Hippocampal formation (tissue), 2 donors: ENCODE measurements around the gene CLDN5.
"Not testable (repeated sequence)": the region's sequence is repeated elsewhere in the genome, so short reads cannot be mapped to it uniquely, and the experiment has no call there.

ENCODE experiments used
- DNase-seq, 2 donors: peaks; one replicate each; lab custom pipeline; 2025; lab: John Stamatoyannopoulos, UW

Gene CLDN5

DNA sequence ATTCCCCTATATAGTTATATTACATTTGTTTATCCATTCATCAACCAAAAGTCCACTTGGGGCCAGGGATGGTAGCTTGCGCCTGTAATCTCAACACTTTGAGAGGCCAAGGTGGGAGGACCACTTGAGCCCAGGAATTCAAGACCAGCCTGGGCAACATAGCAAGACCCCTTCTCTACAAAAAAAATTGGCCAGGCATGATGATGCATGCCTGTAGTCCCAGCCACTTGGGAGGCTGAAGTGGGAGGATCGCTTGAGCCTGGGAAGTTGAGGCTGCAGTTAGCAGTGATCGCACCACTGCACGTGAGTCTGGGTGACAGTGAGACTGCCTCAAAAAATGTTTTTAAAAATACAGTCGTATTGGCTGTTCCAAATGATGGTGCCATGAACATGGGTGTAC, 24.2 kb upstream of the CLDN5 start:
- DNase-seq = not testable (repeated sequence)

DNA sequence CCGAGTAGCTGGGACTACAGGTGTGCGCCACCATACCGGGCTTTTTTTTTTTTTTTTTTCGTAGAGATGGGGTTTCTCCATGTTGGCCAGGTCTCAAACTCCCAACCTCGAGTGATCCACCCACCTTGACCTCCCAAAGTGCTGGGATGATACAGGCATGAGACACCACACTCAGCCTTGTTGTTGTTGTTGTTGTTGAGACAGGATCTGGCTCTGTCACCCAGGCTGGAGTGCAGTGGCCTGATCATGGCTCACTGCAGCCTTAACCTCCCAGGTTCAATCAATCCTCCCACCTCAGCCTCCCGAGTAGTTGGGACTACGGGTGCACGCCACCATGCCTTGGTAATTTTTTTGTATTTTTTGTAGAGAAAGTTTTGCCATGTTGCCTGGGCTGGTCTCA, 23.4 kb upstream of the CLDN5 start:
- no peak for DNase-seq

DNA sequence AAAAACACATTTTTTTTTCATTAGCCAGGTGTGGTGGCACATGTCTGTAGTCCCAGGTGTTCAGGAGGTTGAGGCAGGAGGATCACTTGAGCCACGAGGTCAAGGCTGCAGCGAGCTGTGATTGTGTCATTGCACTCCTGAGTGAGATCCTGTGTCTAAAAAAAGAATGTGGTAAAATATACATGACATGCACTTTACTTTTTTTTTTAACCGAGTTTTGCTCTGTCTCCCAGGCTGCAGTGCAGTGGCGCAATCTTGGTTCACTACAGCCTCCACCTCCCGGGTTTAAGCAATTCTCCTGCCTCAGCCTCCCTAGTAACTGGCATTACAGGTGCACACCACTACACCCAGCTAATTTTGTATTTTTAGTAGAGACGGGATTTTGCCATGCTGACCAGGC, 22.5 kb upstream of the CLDN5 start:
- no peak for DNase-seq

DNA sequence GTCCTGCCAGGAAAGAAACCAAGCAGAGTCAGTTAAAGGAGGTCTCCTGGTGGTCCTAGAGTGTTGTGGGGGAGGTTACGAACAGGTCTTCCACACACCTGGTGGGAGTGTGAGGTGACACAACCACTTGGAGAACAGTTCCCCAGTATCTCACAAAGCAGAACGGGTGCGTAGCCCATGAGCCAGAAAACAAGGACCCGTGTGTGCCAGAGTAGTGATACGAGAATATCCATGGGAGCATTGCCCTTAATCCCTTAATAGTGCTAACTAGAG, 21.7 kb upstream of the CLDN5 start:
- DNase-seq = no peak

DNA sequence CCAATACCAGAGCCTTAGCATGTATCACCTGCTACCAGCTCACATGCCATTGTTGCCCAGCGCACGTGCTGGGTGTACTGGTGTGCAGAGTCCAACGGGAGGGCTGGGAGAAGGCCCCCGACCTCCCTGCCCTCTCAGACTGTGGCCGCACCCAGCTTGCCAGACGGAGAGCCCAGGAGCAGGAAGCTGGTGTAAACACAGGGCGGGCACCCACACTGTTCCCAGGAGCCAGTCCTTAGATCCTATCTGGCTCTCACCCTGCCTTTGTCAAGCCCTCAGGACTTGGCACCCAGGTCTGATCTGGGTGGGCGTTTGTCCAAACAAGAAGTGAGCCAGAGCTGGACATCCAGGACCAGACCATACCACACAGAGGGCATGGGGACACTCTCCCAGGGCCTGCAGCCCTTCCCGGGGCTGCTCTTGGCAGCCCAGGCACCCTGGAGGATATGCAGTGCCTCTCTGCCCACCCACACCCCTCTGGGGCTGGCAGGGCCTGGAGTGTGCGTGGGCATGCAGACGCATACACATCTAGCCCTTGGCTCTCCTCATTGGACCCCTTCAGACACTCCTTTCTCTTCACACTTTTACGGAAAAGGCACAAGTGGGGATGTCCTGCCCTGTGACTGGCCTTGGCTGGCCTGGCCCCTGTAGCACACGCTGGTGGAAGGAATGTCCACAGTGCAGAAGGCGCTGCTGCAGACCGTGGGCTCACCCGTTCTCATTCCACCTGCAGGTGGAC, 19.9 kb upstream of the CLDN5 start:
- no peak for DNase-seq

DNA sequence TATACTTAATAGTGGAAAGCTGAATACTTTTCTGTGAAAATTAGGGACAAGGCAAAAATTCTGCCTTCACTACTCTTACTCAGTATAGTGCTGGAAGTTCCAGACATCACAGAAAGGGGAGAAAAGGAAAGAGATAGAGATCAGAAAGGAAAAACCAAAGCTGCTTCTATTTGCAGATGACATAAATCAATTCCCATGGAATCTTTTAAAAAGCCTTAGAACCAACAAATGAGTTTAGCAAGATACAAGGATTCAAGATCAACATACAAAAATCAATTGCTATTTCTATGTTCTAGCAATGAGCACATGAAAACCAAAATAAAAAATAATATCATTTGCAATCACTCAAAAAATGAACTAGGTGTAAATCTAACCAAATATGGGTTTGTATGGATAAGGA, 16.2 kb upstream of the CLDN5 start:
- DNase-seq = no peak

DNA sequence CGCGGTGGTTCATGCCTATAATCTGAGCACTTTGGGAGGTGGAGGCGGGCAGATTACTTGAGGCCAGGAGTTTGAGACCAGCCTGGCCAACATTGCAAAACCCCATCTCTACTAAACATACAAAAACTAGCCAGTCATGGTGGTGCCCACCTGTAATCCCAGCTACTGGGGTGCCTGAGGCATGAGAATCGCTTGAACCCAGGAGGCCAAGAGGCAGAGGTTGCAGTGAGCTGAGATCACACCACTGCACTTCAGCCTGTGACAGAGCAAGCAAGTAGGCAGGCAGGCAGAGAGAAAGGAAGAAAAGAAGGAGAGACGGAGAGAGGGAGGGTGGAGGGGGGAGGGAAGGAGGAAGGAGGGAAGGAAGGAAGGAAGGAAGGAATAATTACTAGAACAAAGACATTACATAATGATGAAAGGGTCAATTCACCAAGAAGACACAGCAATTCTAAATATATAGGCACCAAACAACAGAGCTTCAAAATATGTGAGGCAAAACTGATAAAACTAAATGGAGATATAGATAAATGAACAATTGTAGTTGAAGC, 13.8 kb upstream of the CLDN5 start:
- no peak for DNase-seq

DNA sequence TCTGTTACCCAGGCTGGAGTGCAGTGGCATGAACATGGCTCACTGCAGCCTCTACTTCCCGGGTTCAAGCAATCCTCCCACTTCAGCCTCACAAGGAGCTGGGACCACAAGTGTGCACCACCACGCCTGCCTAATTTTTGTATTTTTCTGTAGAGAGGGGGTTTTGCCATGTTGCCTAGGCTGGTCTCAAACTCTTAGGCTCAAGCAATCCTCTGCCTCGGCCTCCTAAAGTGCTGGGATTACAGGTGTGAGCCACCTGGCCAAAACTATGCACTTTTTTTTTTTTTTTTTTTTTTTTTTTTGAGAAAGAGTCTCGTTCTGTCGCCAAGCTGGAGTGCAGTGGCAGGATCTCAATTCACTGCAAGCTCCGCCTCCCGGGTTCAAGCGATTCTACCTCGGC, 12.4 kb upstream of the CLDN5 start:
- no peak for DNase-seq

DNA sequence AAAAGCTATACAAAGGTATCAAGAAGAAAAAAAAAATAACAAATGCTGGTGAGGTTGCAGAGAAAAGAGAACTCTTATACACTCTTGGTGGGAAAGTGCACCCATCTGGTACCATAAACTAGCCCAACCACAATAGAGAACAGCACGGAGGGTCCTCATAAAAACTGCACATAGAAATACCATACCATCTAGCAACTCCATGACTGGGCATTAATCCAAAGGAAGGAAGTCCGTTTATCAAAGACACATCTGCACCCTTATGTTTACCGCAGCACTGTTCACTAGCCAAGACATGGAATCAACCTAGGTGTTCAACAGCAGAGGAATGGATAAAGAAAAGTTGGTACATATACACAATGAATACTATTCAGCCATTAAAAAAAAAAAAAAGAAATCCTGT, 10.8 kb upstream of the CLDN5 start:
- no peak for DNase-seq

DNA sequence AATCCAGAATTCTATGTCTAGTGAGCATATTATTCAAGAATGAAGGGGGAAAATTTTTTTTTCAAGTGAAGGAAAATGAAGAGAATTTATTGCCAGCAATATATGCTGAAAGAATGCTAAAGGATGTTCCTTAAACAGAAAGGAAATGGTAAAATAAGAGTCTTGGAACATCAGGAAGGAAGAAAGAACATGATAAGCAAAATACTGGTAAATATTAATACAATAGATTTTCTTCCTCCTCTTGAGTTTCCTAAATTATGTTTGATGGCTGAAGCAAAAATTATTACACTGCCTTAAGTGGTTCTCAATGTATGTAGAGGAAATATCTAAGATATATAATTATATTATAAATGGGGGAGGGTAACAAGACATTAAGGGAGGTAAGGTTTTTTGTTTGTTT, 9.6 kb upstream of the CLDN5 start:
- DNase-seq = no peak

DNA sequence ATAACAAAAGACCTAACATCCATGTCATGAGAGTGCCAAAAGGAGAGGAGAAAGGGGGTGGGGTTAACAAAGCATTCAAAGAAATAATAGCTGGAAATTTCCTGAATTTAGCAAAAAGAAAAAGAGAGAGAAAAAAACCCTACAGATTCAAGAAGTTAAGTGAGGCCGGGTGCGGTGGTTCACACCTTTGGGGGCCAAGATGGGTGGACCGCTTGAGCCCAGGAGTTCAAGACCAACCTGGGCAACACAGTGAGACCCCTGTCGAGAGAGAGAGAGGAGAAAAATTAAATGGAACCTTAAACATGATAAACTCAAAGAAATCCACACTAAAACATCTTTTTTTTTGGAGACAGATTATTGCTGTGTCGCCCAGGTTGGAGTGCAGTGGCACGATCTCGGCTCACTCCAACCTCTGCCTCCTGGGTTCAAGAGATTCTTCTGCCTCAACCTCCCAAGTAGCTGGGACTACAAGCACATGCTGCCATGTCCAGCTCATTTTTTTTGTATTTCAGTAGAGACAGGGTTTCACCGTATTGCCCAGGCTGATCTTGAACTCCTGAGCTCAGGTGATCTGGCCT, 8.9 kb upstream of the CLDN5 start:
- DNase-seq = no peak

DNA sequence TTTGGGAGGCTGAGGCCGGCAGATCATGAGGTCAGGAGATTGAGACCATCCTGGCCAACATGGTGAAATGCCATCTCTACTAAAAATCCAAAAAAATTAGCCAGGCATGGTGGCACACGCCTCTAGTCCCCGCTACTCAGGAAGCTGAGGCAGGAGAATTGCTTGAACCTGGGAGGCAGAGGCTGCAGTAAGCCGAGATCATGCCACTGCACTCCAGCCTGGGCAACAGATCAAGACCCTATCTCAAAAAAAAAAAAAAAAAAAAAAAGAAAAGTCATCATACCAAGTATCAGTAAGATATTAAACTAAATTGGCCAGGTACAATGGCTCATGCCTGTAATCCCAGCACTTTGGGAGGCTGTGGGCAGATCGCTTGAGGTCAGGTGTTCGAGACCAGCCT, 7.1 kb upstream of the CLDN5 start:
- DNase-seq = not testable (repeated sequence)

DNA sequence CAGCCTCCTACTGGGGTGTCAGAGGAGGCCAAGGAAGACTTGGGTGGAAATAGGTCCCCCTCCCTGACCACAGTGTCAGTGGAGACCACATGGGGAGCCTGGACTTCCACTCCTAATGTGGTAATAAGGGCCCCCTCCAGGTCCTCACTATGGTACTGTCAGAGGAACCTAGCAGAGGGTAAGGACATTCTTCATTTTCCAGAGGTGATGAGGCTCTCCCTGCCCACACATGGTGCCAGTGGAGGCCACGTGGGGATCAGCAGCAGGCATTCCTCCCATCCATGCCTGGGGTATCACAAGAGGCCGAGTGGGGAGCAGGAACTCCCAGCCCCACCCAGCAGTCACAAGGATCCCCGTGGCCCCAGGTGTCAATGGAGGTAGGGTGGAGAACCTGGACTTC, 6.5 kb upstream of the CLDN5 start:
- no peak for DNase-seq

DNA sequence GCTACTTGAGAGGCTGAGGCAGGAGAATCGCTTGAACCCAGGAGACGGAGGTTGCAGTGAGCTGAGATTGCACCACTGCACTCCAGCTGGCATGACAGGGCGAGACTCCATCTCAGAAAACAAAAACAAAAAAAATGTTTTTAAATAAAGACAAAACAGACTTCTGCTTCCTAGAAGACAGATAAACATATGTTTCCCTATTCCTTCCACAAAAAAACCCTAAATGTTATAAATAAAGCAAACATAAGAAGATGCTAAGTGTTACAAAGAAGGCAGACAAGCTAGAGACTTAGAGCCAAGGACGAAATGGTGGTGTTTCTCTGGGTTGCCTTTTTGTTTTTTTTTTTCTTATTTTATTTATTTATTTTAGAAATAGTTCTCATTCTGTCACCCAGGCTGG, 5.6 kb upstream of the CLDN5 start:
- DNase-seq = no peak

DNA sequence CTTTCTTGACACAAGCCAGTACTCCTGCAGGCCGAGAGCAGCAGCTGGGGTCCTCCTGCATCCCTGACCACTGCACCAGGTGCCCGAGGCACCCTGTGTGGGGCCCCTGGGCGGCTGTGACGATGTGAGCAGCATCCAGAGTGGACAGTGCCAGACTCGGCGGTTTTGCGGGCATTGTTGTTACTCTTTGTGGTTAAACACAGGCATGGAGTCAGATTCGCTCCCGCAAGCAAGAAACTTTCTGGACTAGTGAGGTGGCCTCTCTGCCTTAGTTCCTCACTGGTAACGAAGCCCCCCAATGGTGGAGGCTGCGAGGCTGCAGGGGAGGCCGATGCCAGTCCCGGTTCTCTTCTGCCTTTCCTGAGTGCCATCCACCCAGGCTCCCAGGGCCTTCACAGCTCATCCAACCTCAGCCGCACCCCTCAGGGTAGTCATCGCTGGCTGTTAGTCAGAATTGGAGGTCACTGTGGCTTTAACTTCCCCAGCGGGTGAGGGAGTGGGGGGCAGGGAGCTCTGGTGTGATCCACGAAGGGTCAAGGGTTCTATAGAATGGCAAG, 3.7 kb upstream of the CLDN5 start:
- no peak for DNase-seq

DNA sequence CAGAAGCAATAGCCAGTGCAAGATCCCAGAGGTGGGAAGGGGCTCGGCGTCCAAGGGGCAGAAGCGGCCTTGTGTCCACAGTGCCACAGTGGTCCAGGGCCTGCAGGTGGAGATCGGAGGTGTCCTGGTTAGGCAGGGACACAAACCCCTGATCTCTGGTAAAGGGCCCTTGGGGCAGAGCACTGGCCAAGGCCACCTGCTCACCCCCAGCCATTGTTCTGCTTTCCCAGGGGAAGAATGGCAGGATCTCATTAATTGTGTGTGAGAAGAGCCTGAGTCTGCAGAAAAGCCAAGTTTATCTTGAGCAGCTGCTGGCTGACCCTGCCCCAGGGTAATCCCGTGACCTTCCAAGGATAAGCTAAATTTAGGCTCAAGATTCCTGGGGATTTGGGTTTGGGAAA, 3.1 kb upstream of the CLDN5 start:
- DNase-seq = no peak

DNA sequence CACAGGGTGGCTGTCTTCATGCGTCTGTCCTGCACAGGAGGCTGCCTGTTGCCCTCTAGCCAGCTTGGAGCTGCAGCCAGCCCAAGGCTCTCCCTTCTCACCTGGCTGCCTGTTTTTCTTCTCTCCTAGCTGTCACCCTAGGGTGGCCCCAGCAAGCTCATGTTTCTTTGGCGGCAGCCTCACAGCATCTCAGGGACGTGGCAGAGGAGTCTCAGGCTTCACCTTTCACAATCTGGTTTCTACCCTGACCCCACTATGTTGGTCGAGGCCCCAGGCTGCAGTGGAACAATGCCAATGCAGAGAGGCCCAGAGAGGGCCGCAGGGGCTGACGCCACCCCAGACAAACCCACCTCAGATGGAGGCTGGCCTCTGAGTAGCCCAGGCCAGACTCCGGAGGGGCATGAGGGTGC, 2.5 kb upstream of the CLDN5 start:
- no peak for DNase-seq

DNA sequence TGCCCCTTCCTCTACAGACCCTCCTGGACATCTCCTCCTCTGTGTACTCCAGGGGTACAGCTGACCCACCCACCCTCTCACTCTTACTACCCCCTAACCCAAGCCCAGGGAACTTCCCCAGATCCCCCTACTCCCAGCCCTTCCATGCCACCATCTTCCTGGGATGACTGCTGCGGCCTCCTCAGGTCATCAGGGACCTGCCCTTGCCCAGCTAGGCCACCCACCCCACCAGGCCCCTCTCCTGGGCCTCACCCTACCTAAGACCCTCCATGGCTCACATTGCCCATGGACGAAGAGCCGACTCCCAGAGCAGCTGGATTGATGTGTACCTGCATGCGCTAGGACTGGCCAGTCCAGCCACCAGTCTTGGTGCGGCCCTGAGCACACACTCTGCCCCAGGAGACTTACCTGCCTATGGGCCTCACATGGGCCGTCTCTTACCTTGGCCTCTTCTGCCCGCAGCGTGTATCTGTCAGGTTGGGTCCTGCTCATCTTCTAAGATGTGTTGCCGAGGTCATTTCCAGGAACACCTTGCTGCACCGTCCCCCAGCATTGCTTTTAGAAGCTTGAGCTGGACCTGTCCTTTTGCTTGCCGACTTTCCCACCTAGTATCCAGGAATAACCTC, 2.0 kb upstream of the CLDN5 start:
- no peak for DNase-seq

DNA sequence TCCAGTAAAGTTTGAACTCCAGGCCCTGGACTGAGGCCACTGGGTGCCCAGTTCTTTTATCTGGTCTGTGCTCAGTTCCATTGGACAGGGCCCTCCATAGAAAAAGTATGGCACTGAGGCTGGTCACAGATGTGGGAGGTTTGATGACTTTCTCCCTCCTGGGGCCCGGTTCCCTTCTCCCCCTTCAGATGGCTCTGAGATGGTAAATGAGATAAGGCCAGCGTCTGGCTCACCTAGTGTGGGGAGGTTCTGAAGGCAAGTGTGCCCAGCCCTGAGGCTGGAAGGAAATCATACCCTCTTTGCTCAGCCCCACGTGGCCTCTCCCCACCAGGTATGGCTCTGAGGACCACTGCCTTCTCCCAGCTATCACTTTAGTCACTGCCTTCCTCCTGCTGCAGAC, 1.5 kb upstream of the CLDN5 start:
- DNase-seq = no peak

DNA sequence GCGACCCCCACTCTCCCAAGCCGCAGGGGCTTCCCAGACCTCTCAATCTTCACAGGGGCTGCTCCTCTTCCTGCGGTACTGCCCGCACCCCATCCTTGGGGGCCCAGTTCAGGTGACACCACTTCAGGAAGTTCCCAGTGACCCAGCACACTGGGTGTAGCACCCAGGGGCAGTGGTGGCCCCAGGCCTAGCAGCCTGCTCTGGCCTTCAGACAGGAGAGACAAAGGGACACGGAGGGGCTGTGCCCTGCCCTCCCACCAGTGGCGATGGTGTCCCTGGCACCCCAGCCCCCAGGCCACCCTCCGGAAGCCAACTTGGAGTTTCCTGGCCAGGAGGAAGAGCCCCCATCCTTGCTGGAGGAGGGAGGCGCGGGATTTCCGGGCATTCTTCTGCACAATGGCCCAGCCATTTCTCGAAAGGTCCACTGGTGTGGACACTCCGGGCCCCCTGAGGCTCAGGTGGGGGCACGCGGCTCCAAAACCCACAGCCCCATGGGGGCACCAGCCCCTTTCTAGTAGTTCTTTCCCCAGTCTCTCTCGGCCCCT, 978 bp upstream of the CLDN5 start:
- DNase-seq = no peak

DNA sequence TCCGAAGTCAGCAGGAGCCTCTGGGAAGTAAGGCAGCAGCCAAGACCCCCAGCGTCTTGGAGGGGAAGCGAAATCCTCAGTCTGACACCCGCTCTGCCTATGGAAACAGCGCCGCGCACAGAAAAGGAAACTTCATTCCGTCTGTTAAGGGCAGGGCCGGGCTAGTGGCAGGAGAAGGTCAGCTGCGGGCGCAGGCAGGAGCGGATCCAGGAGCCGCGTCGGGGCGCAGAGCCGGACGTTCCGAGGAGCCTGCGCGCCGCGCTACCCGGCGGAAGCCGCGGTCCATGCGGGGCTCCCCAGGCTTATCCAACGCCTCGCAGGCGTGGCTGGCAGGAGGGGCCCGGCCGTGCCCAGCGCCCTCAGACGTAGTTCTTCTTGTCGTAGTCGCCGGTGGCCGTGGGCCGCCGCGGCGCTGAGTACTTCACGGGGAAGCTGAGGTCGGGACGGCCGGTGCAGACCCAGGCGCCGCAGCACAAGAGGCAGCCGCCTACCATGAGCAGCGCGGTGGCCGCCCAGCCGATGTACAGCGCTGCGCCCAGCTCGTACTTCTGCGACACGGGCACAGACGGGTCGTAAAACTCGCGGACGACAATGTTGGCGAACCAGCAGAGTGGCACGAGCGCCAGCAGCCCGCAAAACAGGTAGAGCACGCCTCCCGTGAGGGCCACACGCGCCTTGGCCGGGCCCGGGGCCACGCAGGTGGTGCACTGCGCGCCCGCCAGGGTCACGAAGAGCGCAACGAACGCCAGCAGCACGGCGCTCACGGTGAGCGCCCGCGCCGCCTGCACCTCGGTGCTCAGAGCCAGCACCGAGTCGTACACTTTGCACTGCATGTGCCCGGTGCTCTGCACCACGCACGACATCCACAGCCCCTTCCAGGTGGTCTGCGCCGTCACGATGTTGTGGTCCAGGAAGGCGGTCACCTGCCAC, 705 bp downstream of the CLDN5 start:
- no peak for DNase-seq

DNA sequence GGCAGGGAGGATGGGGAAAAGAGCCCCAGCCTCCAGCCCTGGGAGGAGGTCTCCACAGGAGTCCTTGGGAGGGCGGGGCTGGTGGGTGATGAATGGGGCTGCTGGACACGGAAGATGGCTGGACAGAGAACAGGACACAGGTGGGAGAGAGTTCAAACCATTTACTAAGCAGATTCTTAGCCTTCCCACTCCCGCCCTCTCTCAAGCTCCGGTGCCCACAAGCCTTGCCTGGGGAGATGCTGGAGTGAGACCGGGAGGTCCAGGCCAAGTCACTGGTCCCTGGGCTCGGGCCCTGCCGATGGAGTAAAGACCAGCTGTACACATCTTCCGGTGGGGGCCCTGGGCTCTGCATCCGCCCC, 1.4 kb downstream of the CLDN5 start:
- DNase-seq = no peak
